K562 (cell line): ENCODE results near the gene RYR3. TPM values are rescaled to one million over a fixed set of nuclear protein-coding genes. Genes with fewer than 3 reads are reported as not detected.

Experiments used
- FOSL1 ChIP-seq: fragments of 200-800 bp; sonication (Bioruptor generic); conservative IDR thresholded peaks from 2 replicates; pipeline ENCODE4 v1.6.1; 2016; ENCODE audit warnings: missing genetic modification characterization, missing compliant biosample characterization
- FOXK1 ChIP-seq: sonication (generic); formaldehyde crosslinking; IDR thresholded peaks from 2 replicates; pipeline ENCODE4 v1.8.0; 2022; ENCODE audit warnings: missing genetic modification reagents, mild to moderate bottlenecking, borderline replicate concordance
- GABPB1 ChIP-seq: sonication (generic); formaldehyde crosslinking; IDR thresholded peaks from 2 replicates; pipeline ENCODE4 v1.8.0; 2022; ENCODE audit warnings: mild to moderate bottlenecking, missing genetic modification reagents
- HNRNPUL1 ChIP-seq: fragments of 200-400 bp; formaldehyde crosslinking; IDR thresholded peaks from 2 replicates; pipeline ENCODE4 v1.6.1; 2017; ENCODE audit warnings: low read length
- JUND ChIP-seq, 2 experiments: IDR thresholded peaks; 2 replicates in 1 of 2; 3 replicates in 1 of 2; pipeline ENCODE4 v1.6.1; 2011; ENCODE audit warnings: borderline replicate concordance in 2 of 2, low read depth in 2 of 2, low read length in 2 of 2, improper control_type of control experiment in 1 of 2, missing biosample characterization in 1 of 2, missing genetic modification characterization in 1 of 2, missing genetic modification reagents in 1 of 2
- MBD2 ChIP-seq: sonication (generic); IDR thresholded peaks from 2 replicates; pipeline ENCODE4 v1.6.1; 2016; ENCODE audit warnings: low read depth, borderline replicate concordance
- MCM2 ChIP-seq: fragments of 450-650 bp; IDR thresholded peaks from 2 replicates; pipeline ENCODE4 v1.6.1; 2017; ENCODE audit warnings: low read depth, mild to moderate bottlenecking
- SP2 ChIP-seq: IDR thresholded peaks from 2 replicates; pipeline ENCODE4 v1.6.1; 2011; ENCODE audit warnings: mild to moderate bottlenecking, low read depth, low read length, moderate library complexity; ENCODE audit not compliant: poor library complexity, severe bottlenecking; ENCODE audit errors: extremely low read depth
- SUPT5H ChIP-seq: fragments of 450-650 bp; IDR thresholded peaks from 2 replicates; pipeline ENCODE4 v1.6.1; 2016
- TBL1XR1 ChIP-seq, 2 experiments: IDR thresholded peaks; 2 replicates each; pipeline ENCODE4 v1.6.1; 2012; ENCODE audit warnings: improper control_type of control experiment in 2 of 2, low read length in 2 of 2, mild to moderate bottlenecking in 1 of 2
- ZNF766 ChIP-seq: fragments of 200-800 bp; sonication (Bioruptor generic); conservative IDR thresholded peaks from 2 replicates; pipeline ENCODE4 v1.6.1; 2016; ENCODE audit warnings: missing genetic modification characterization, missing compliant biosample characterization
- polyA plus RNA-seq, 8 experiments: library from polyadenylated mRNA; depleted of rRNA in 4 of 8; stranded (reverse) in 5 of 8; unstranded in 3 of 8; fragments of >200 nt; fragmentation: Nextera tagmentation in 2 of 8; fragmentation: Illumina TruSeq in 1 of 8; extraction: Ambion mirVana in 2 of 8; extraction: Trizol in 1 of 8; gene quantifications; 2 replicates each; pipeline versions ENCODE4 v1.2.1 to v1.2.3, GENCODE V29; 2011 to 2014; ENCODE audit warnings: inconsistent platforms in 1 of 8, missing spikeins in 1 of 8
- total RNA-seq, 7 experiments: library from RNA; depleted of rRNA in 6 of 7; stranded (reverse); fragments of >200 nt in 6 of 7; fragmentation: Illumina TruSeq in 2 of 7; extraction: Trizol in 2 of 7; gene quantifications; 2 replicates each; pipeline versions ENCODE4 v1.2.1 to v1.2.3, GENCODE V29; 2011 to 2021; ENCODE audit warnings: low replicate concordance in 1 of 7
- TF ChIP-seq, protein P1 (sequence below), 3 experiments: IDR thresholded peaks in 2 of 3; conservative IDR thresholded peaks in 1 of 3; 2 replicates each; pipeline ENCODE4 v1.5.1; 2011 to 2012; ENCODE audit warnings: low read length in 3 of 3, mild to moderate bottlenecking in 3 of 3, control low read depth in 2 of 3, improper control_type of control experiment in 1 of 3, inconsistent platforms in 1 of 3, low read depth in 1 of 3, mixed read lengths in 1 of 3, moderate library complexity in 1 of 3; ENCODE audit not compliant: insufficient read depth in 2 of 3
- TF ChIP-seq, protein P2 (sequence below): fragments of 250-450 bp; sonication (Bioruptor Pico); IDR thresholded peaks from 2 replicates; pipeline ENCODE4 v1.8.0; 2021; ENCODE audit warnings: borderline replicate concordance, mild to moderate bottlenecking, moderate library complexity; ENCODE audit not compliant: poor library complexity, severe bottlenecking
- TF ChIP-seq, protein P3 (sequence below): fragments of 450-650 bp; conservative IDR thresholded peaks from 2 replicates; pipeline ENCODE4 v1.6.1; 2016; ENCODE audit warnings: missing genetic modification characterization, low read depth, mild to moderate bottlenecking, missing compliant biosample characterization, moderate library complexity

Gene RYR3
- total and polyA plus RNA-seq, 9 of the 15 experiments (the other 6 are each of a cell fraction or from before 2014, with no cell fraction given), result 0.04 TPM; not detected in 8

DNA sequence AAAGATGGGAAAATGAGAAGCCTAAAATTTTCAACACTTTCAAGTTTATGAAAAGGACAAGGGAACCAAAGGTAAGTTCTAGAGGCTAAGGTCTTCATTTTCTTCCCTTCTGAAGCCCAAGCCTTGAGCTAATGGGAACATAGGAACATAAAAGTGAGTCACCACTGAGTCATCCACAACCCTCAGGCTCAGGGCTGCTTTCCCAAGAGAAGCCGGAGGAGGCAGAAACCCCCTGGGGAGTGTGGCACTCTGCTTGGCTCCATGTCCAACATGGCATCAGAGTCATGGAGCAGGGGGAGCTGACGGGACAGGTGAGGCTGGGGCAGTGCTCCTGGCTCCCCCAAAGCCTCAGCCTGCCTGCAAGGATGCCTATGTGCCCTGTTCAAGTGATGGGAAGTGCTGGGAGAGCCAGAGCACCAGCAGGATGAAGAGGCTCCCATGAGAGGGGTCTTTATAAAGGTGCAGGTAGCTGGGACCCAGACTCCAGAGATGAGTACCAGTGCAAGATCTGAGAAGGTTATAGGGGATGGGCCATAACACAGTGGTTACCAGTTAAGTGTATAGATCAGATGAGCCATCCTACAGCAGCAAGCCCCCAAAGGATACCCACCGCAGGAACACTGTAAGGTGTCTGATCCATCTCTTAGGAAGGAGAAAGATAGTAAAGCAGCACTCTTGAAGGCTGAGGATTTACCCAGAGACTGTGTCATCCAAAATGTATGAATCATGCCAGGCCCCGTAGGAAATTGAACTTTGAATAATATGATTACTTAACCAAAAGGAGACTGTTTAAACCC, 31.8 kb upstream of the RYR3 start (continued):
- TF ChIP-seq, protein P1, sequence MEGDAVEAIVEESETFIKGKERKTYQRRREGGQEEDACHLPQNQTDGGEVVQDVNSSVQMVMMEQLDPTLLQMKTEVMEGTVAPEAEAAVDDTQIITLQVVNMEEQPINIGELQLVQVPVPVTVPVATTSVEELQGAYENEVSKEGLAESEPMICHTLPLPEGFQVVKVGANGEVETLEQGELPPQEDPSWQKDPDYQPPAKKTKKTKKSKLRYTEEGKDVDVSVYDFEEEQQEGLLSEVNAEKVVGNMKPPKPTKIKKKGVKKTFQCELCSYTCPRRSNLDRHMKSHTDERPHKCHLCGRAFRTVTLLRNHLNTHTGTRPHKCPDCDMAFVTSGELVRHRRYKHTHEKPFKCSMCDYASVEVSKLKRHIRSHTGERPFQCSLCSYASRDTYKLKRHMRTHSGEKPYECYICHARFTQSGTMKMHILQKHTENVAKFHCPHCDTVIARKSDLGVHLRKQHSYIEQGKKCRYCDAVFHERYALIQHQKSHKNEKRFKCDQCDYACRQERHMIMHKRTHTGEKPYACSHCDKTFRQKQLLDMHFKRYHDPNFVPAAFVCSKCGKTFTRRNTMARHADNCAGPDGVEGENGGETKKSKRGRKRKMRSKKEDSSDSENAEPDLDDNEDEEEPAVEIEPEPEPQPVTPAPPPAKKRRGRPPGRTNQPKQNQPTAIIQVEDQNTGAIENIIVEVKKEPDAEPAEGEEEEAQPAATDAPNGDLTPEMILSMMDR (IDR thresholded peaks at IDR 0.05 in 2 of 3, conservative IDR thresholded peaks at IDR 0.05 in 1 of 3; ENCODE audit: insufficient read depth in 2 of 3, low read depth in 1 of 3, low read length in 3 of 3), result no peak
- peak; percentile 64 for TF ChIP-seq FOSL1 (tag)
- TF ChIP-seq MCM2, result no peak
- TF ChIP-seq HNRNPUL1, result no peak
- TF ChIP-seq JUND (IDR thresholded peaks at IDR 0.05; ENCODE audit: borderline replicate concordance, low read depth, low read length), result peak; percentile 61; the same call in 1 of the 2 replicates
- TF ChIP-seq JUND (tag; IDR thresholded peaks at IDR 0.05; ENCODE audit: borderline replicate concordance, low read depth, low read length), result no peak; the same call in 2 of the 3 replicates
- no peak for TF ChIP-seq GABPB1 (CRISPR knock-in tag)
- TF ChIP-seq, protein P2, sequence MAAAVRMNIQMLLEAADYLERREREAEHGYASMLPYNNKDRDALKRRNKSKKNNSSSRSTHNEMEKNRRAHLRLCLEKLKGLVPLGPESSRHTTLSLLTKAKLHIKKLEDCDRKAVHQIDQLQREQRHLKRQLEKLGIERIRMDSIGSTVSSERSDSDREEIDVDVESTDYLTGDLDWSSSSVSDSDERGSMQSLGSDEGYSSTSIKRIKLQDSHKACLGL (CRISPR knock-in tag), result no peak
- TF ChIP-seq, protein P3, sequence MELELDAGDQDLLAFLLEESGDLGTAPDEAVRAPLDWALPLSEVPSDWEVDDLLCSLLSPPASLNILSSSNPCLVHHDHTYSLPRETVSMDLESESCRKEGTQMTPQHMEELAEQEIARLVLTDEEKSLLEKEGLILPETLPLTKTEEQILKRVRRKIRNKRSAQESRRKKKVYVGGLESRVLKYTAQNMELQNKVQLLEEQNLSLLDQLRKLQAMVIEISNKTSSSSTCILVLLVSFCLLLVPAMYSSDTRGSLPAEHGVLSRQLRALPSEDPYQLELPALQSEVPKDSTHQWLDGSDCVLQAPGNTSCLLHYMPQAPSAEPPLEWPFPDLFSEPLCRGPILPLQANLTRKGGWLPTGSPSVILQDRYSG (tag), result no peak
- no peak for TF ChIP-seq TBL1XR1 (IDR thresholded peaks at IDR 0.05; ENCODE audit: low read length in 2 of 2)
- no peak for TF ChIP-seq ZNF766 (CRISPR knock-in tag)
- TF ChIP-seq FOXK1 (CRISPR knock-in tag), result no peak
- no peak for TF ChIP-seq SP2
- TF ChIP-seq SUPT5H, result no peak
- no peak for TF ChIP-seq MBD2
- TF ChIP-seq, all 486 proteins: peak for 3
